PC-3 (cell line): ENCODE data around the gene COL4A6. TPM values are rescaled to one million over a fixed set of nuclear protein-coding genes. Genes with fewer than 3 reads are reported as not detected.

ENCODE experiments used
- ATAC-seq: fragments of 200-7000 bp; cut with Tn5 transposase; 2 replicates; pipeline ENCODE4 v1.9.1; 2020; ENCODE audit warnings: mild to moderate bottlenecking, moderate library complexity
- BruUV-seq: library from RNA; stranded (reverse); fragments of 400-500 nt; replicated peaks from 2 replicates; lab custom pipeline; 2021; lab: Mats Ljungman, UMichigan
- CTCF ChIA-PET: fragments of 300-600 bp; sonication (Branson Sonifier 250); formaldehyde crosslinking; loops from one replicate; lab custom pipeline; 2022; ENCODE audit warnings: antibody characterized with exemption; lab: Charles Lee
- POLR2A ChIA-PET: fragments of 300-600 bp; sonication (Branson Sonifier 250); formaldehyde crosslinking; loops from one replicate; lab custom pipeline; 2022; ENCODE audit warnings: antibody characterized with exemption; ENCODE audit not compliant: unreplicated experiment; lab: Charles Lee
- DNase-seq: peaks from one replicate; pipeline ENCODE4 v3.0.0-alpha.2; 2015
- H2AFZ ChIP-seq: fragments of 300-600 bp; sonication (generic); 2 replicates; pipeline ENCODE4 v1.6.0; 2016; ENCODE audit warnings: antibody characterized with exemption, low read length
- H3F3A ChIP-seq: fragments of 300-600 bp; sonication (generic); one replicate; pipeline ENCODE4 v1.6.0; 2017; ENCODE audit warnings: antibody characterized with exemption, low read length, control low read depth, mild to moderate bottlenecking; ENCODE audit not compliant: unreplicated experiment
- H3K27ac ChIP-seq: fragments of 300-600 bp; sonication (generic); 2 replicates; pipeline ENCODE4 v1.5.1; 2016; ENCODE audit warnings: mild to moderate bottlenecking, low read length
- H3K27me3 ChIP-seq: fragments of 300-600 bp; sonication (generic); 2 replicates; pipeline ENCODE4 v1.6.1; 2016; ENCODE audit warnings: low read length, mixed read lengths
- H3K36me3 ChIP-seq: fragments of 300-600 bp; sonication (generic); 2 replicates; pipeline ENCODE4 v1.6.1; 2016; ENCODE audit warnings: low read depth, mixed run types, low read length, mixed read lengths
- H3K4me1 ChIP-seq: fragments of 300-600 bp; sonication (generic); 2 replicates; pipeline ENCODE4 v1.5.1; 2016; ENCODE audit warnings: low read length; ENCODE audit not compliant: insufficient read depth
- H3K4me2 ChIP-seq: fragments of 300-600 bp; sonication (generic); 2 replicates; pipeline ENCODE4 v1.6.0; 2016; ENCODE audit warnings: low read length
- H3K4me3 ChIP-seq: fragments of 300-600 bp; sonication (generic); 2 replicates; pipeline ENCODE4 v1.5.1; 2016; ENCODE audit warnings: mild to moderate bottlenecking, low read length, mixed read lengths
- H3K79me2 ChIP-seq: fragments of 300-600 bp; sonication (generic); 2 replicates; pipeline ENCODE4 v1.6.1; 2017; ENCODE audit warnings: low read length, mixed read lengths
- H3K9ac ChIP-seq: fragments of 300-600 bp; sonication (generic); 2 replicates; pipeline ENCODE4 v1.6.0; 2016; ENCODE audit warnings: mild to moderate bottlenecking, low read length
- H3K9me2 ChIP-seq: fragments of 300-600 bp; sonication (generic); replicated peaks from 2 replicates; pipeline ENCODE4 v1.6.1; 2016; ENCODE audit warnings: mixed run types, low read length, mixed read lengths
- H3K9me3 ChIP-seq: fragments of 300-600 bp; sonication (generic); 2 replicates; pipeline ENCODE4 v1.6.1; 2016; ENCODE audit warnings: low read length, mixed read lengths
- H4K20me1 ChIP-seq: fragments of 300-600 bp; sonication (generic); 2 replicates; pipeline ENCODE4 v1.6.1; 2016; ENCODE audit warnings: low read length, mixed read lengths
- CTCF ChIP-seq: fragments of 300-600 bp; sonication (generic); conservative IDR thresholded peaks from 2 replicates; pipeline ENCODE4 v1.5.1; 2017; ENCODE audit warnings: antibody characterized with exemption, low read depth, mild to moderate bottlenecking, low read length
- EZH2 ChIP-seq: fragments of 300-600 bp; sonication (generic); IDR thresholded peaks from one replicate; pipeline ENCODE4 v1.6.1; 2017; ENCODE audit warnings: antibody characterized with exemption, mild to moderate bottlenecking, low read length; ENCODE audit not compliant: unreplicated experiment
- EZH2phosphoT487 ChIP-seq: fragments of 300-600 bp; sonication (generic); IDR thresholded peaks from 2 replicates; pipeline ENCODE4 v1.6.1; 2018; ENCODE audit warnings: mild to moderate bottlenecking, antibody characterized with exemption, low read length, borderline replicate concordance
- intact Hi-C: fragments of 100-400 bp; cut with micrococcal nuclease; formaldehyde crosslinking; loops from 2 replicates; pipeline ENCODE4 v1.9.0; 2023
- total RNA-seq: library from RNA; depleted of rRNA; stranded (reverse); fragments of >200 nt; gene quantifications from 2 replicates; pipeline ENCODE4 v1.2.3, GENCODE V29; 2014

COL4A6 gene
- total RNA-seq, 1 experiment from 2014 or later: 4.4 TPM

GRCh38 chrX:108132876-108133275 is 305.3 kb downstream of the COL4A6 start:
- intact Hi-C loops: no loop called here
- Histone ChIP-seq H3K4me1 (peaks cover 16% of the 10 kb centered on the region), H3K4me2 (no peak overlapping the region)

GRCh38 chrX:108132034-108132433 is 306.2 kb downstream of the COL4A6 start:
- Histone ChIP-seq H3K9ac (no peak overlapping the region), H2AFZ (no peak overlapping the region), H3K4me2 (no peak overlapping the region), H3K4me1 (peaks cover 16% of the 10 kb centered on the region), H3K27ac (0 out of 2 replicates have a peak overlapping the region, but pooled peaks have one; percentile 11), H3K9me2 (no peaks in the 10 kb centered on the region), H3K27me3 (no peaks in the 10 kb centered on the region), H3K79me2 (no peaks in the 10 kb centered on the region), H3K9me3 (no peaks in the 10 kb centered on the region), H4K20me1 (no peaks in the 10 kb centered on the region), H3K36me3 (peaks cover 9% of the 10 kb centered on the region), H3K4me3 (no peak overlapping the region), H3F3A (no peaks in the 10 kb centered on the region)
- CTCF ChIA-PET: no interaction called here
- POLR2A ChIA-PET: no interaction called here
- intact Hi-C loops: no loop called here
- BruUV-seq: no TSS peak
- TF ChIP-seq CTCF (no peak), EZH2phosphoT487 (no peak), EZH2 (no peak)
- DNase-seq: no peak
- ATAC-seq: no peak

More at GRCh38 chrX:108132876-108133275, 305.3 kb downstream of the COL4A6 start:
- Histone ChIP-seq H2AFZ (no peak overlapping the region), H4K20me1 (no peaks in the 10 kb centered on the region), H3K27ac (no peak overlapping the region), H3K9me3 (no peaks in the 10 kb centered on the region), H3K4me3 (no peak overlapping the region), H3K79me2 (no peaks in the 10 kb centered on the region), H3K9ac (no peak overlapping the region), H3K27me3 (no peaks in the 10 kb centered on the region), H3K9me2 (no peaks in the 10 kb centered on the region), H3F3A (no peaks in the 10 kb centered on the region), H3K36me3 (peaks cover 4% of the 10 kb centered on the region)
- ATAC-seq (no peak), DNase-seq (no peak)
- CTCF ChIA-PET: no interaction called here
- no TSS peak for BruUV-seq
- TF ChIP-seq EZH2phosphoT487 (no peak), CTCF (no peak), EZH2 (no peak)
- POLR2A ChIA-PET: no interaction called here

- peak overlapping the region; percentile 40 for H3K27ac ChIP-seq
- intact Hi-C loops: no loop called here
- POLR2A ChIA-PET: no interaction called here
Observed at GRCh38 chrX:108131471-108131870, 306.8 kb downstream of the COL4A6 start.

More at GRCh38 chrX:108131471-108131870, 306.8 kb downstream of the COL4A6 start:
- H3K4me2 ChIP-seq: peak overlapping the region; percentile 35
- CTCF ChIA-PET: interaction anchor here (0.8 kb wide), 1 partner anchor 8 kb away, joined by 3 read pairs; no protein-coding TSS in a partner anchor
- no peaks in the 10 kb centered on the region for H4K20me1 ChIP-seq
- H3K36me3 ChIP-seq: peaks cover 9% of the 10 kb centered on the region
- H3K4me3 ChIP-seq: no peak overlapping the region
- no peaks in the 10 kb centered on the region for H3K79me2 ChIP-seq
- no peak for TF ChIP-seq CTCF
- no peak for TF ChIP-seq EZH2
- TF ChIP-seq EZH2phosphoT487: no peak
- no peaks in the 10 kb centered on the region for H3K27me3 ChIP-seq
- no TSS peak for BruUV-seq
- no peak overlapping the region for H3K9ac ChIP-seq
- no peaks in the 10 kb centered on the region for H3K9me2 ChIP-seq
- H2AFZ ChIP-seq: no peak overlapping the region
- no peaks in the 10 kb centered on the region for H3K9me3 ChIP-seq
- peaks cover 16% of the 10 kb centered on the region for H3K4me1 ChIP-seq
- H3F3A ChIP-seq: no peaks in the 10 kb centered on the region
- peak; percentile 84 for ATAC-seq
- peak; percentile 57 for DNase-seq
